Measurements from ENCODE around the gene ALKBH5. TPM values are rescaled to one million over a fixed set of nuclear protein-coding genes. Genes with fewer than 3 reads are reported as not detected.

Gene ALKBH5
- total RNA-seq, 1 donor from 2014 or later = 71.0 TPM

- H3K36me3 Mint-ChIP-seq = no peaks in the 10 kb centered on the region
These were observed 45.6 kb downstream of the ALKBH5 start for GRCh38 chr17:18229254-18229653.

GRCh38 chr17:18229771-18230170, 46.1 kb downstream of the ALKBH5 start:
- no peak overlapping the region for H3K27ac Mint-ChIP-seq
- H3K4me3 Mint-ChIP-seq = no peak overlapping the region
- peaks cover 21% of the 10 kb centered on the region for H3K4me1 Mint-ChIP-seq
- H3K36me3 Mint-ChIP-seq = peaks cover 2% of the 10 kb centered on the region
- TF ChIP-seq, protein P1, sequence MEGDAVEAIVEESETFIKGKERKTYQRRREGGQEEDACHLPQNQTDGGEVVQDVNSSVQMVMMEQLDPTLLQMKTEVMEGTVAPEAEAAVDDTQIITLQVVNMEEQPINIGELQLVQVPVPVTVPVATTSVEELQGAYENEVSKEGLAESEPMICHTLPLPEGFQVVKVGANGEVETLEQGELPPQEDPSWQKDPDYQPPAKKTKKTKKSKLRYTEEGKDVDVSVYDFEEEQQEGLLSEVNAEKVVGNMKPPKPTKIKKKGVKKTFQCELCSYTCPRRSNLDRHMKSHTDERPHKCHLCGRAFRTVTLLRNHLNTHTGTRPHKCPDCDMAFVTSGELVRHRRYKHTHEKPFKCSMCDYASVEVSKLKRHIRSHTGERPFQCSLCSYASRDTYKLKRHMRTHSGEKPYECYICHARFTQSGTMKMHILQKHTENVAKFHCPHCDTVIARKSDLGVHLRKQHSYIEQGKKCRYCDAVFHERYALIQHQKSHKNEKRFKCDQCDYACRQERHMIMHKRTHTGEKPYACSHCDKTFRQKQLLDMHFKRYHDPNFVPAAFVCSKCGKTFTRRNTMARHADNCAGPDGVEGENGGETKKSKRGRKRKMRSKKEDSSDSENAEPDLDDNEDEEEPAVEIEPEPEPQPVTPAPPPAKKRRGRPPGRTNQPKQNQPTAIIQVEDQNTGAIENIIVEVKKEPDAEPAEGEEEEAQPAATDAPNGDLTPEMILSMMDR (IDR thresholded peaks at IDR 0.05; ENCODE audit: unreplicated experiment) = no peak
- H3K9me3 Mint-ChIP-seq = no peaks in the 10 kb centered on the region
- no peaks in the 10 kb centered on the region for H3K27me3 Mint-ChIP-seq (ENCODE audit: low read depth)
- no peak for DNase-seq (ENCODE audit: low spot score in 2 of 2, unreplicated experiment in 2 of 2)

More at GRCh38 chr17:18229254-18229653, 45.6 kb downstream of the ALKBH5 start:
- H3K9me3 Mint-ChIP-seq = no peaks in the 10 kb centered on the region
- H3K27me3 Mint-ChIP-seq (ENCODE audit: low read depth) = no peaks in the 10 kb centered on the region
- no peak overlapping the region for H3K27ac Mint-ChIP-seq
- H3K4me3 Mint-ChIP-seq = no peak overlapping the region
- DNase-seq (ENCODE audit: low spot score in 2 of 2, unreplicated experiment in 2 of 2) = no peak
- H3K4me1 Mint-ChIP-seq = peaks cover 25% of the 10 kb centered on the region
- TF ChIP-seq, protein P1 (IDR thresholded peaks at IDR 0.05; ENCODE audit: unreplicated experiment) = no peak

DNA sequence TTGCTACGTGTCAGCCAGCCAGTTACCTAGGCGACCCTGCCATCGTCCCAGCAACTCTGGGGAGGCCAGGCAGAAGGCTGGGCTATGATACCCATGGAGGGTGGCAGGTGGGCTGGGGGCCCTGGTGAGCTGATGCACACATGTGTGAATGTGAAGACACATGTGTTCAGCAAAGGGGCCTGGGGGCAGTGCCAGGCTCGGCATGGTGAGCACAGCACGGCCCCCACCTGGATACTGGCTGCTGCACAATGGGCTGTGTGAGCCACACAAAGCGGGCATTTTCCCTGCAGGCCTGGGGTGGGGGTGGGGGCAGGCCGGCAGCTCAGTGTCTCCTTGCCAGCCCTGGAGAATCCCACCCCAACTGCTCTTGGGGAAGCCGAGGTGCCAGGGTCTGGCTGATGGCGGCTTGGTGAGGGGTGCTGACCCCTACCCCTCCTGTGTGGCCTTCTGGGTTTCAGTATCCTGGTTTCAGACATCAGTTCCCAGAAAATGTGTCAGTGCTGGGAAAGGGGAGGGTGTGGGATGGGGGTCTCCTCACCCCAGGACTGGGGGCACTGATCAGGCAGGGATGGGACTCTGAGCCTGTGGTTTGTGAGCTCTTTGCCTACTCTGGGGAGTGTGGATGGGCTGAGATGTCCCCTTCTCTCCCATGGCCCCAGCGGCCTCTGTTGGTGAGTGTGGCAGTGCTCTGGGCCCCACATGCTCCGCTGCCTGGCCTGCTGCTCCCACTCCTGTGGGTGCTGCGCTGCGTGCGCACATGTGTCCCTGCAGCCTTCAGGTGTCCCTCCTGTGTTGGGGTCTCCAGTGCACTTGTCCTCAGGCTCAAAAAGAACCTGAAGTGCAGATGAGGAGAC, 46.9 kb downstream of the ALKBH5 start:
- Mint-ChIP-seq H3K27me3 (ENCODE audit: low read depth) (no peaks in the 10 kb centered on the region), H3K4me3 (no peak overlapping the region), H3K9me3 (no peaks in the 10 kb centered on the region), H3K27ac (no peak overlapping the region), H3K36me3 (peaks cover 7% of the 10 kb centered on the region), H3K4me1 (peaks cover 18% of the 10 kb centered on the region)
- no peak for DNase-seq (ENCODE audit: low spot score in 2 of 2, unreplicated experiment in 2 of 2)
- TF ChIP-seq, protein P1 (IDR thresholded peaks at IDR 0.05; ENCODE audit: unreplicated experiment) = no peak

DNA sequence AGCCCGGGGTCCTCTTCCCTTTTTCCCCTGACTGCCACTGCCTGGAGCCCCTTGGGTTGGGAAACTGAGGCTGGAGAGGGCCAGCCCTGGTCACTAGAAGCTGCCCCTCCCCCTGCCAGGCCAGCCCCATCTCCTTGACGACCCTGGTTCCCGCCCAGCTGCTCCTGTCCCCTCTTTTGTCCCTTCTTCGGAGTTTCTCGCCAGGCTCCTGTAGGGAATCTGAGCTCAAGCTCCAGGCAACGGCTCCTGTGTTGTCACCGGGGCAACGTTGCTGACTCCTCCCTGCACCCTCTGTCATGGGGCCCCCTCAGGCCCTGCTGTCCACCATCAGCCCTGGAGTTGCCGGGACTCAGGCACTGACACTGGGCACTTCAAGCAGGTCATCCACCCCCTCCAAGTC, 47.5 kb downstream of the ALKBH5 start:
- H3K27me3 Mint-ChIP-seq (ENCODE audit: low read depth) = no peaks in the 10 kb centered on the region
- H3K4me1 Mint-ChIP-seq = peaks cover 18% of the 10 kb centered on the region
- TF ChIP-seq, protein P1 (IDR thresholded peaks at IDR 0.05; ENCODE audit: unreplicated experiment) = no peak
- H3K4me3 Mint-ChIP-seq = no peak overlapping the region
- H3K36me3 Mint-ChIP-seq = peaks cover 7% of the 10 kb centered on the region
- DNase-seq (ENCODE audit: low spot score in 2 of 2, unreplicated experiment in 2 of 2) = no peak
- H3K27ac Mint-ChIP-seq = no peak overlapping the region
- no peaks in the 10 kb centered on the region for H3K9me3 Mint-ChIP-seq

DNA sequence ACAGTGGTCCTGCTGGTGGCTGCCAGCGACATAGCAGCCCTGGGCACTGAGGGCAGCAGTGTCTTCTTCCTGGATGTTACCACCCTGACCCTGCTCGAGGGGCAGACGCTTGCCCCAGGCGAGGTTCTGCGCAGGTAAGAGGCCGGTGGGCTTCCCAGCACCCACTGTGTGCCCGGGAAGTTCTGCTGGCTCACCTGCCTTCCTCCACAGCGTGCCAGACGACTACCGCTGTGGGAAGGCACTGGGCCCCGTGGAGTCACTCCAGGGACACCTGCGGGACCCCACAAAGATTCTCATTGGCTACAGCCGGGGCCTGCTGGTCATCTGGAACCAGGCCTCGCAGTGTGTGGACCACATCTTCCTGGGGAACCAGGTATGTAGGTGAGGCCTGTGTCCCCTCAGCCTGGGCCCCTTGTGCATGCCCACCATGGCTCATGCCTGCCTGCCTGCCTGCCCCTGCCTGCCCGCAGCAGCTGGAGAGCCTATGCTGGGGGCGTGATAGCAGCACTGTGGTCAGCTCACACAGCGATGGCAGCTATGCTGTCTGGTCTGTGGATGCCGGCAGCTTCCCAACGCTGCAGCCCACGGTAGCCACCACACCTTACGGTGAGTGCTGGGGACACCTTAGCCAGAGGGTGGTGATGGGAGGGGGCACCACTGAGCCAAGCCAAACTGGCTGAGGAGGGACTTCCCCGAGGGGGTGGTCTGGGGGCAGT, 50.3 kb downstream of the ALKBH5 start:
- Mint-ChIP-seq H3K36me3 (peaks cover 17% of the 10 kb centered on the region), H3K27ac (no peak overlapping the region), H3K4me3 (no peak overlapping the region), H3K4me1 (peaks cover 2% of the 10 kb centered on the region), H3K27me3 (ENCODE audit: low read depth) (no peaks in the 10 kb centered on the region), H3K9me3 (no peaks in the 10 kb centered on the region)
- TF ChIP-seq, protein P1 (IDR thresholded peaks at IDR 0.05; ENCODE audit: unreplicated experiment) = no peak
- DNase-seq (ENCODE audit: low spot score in 2 of 2, unreplicated experiment in 2 of 2) = no peak

Data from mesothelial cell of epicardium (in vitro differentiated cells).